GM18519 (cell line): Measurements from ENCODE around the gene HNRNPU.

Experiments
- ATAC-seq: cut with Tn5 transposase; IDR thresholded peaks from one replicate; pipeline ENCODE4 v1.9.1; 2021; ENCODE audit warnings: mild to moderate bottlenecking, moderate library complexity; ENCODE audit not compliant: unreplicated experiment, low FRiP score

Gene HNRNPU

GRCh38 chr1:244863491-244864252 lies 671 bp downstream of the HNRNPU start:
- no peak for ATAC-seq

GRCh38 chr1:244862699-244863490 lies 1.4 kb downstream of the HNRNPU start:
- ATAC-seq, result peak; percentile 48

- ATAC-seq, result no peak
Observed at GRCh38 chr1:244862354-244862698, 2.0 kb downstream of the HNRNPU start.

- ATAC-seq, result no peak
Observed at GRCh38 chr1:244861683-244862082, 2.7 kb downstream of the HNRNPU start.

GRCh38 chr1:244860914-244861610 lies 3.3 kb downstream of the HNRNPU start:
- no peak for ATAC-seq

GRCh38 chr1:244860078-244860477 lies 4.3 kb downstream of the HNRNPU start:
- ATAC-seq, result no peak

GRCh38 chr1:244858357-244858756 lies 6.0 kb downstream of the HNRNPU start:
- ATAC-seq, result no peak

GRCh38 chr1:244857761-244858160 lies 6.6 kb downstream of the HNRNPU start:
- ATAC-seq, result no peak

- ATAC-seq, result no peak
Observed at GRCh38 chr1:244854865-244855578, 9.3 kb downstream of the HNRNPU start.

- no peak for ATAC-seq
Observed at GRCh38 chr1:244854166-244854565, 10.2 kb downstream of the HNRNPU start.

GRCh38 chr1:244852694-244853093 lies 11.6 kb downstream of the HNRNPU start:
- ATAC-seq, result no peak

GRCh38 chr1:244851546-244852231 lies 12.7 kb downstream of the HNRNPU start:
- ATAC-seq, result no peak

GRCh38 chr1:244850896-244851295 lies 13.4 kb downstream of the HNRNPU start:
- ATAC-seq, result no peak

- ATAC-seq, result no peak
Observed at GRCh38 chr1:244850099-244850852, 14.1 kb downstream of the HNRNPU start.

- no peak for ATAC-seq
Observed at GRCh38 chr1:244849189-244849866, 15.0 kb downstream of the HNRNPU start.

- ATAC-seq, result no peak
Observed at GRCh38 chr1:244846653-244847052, 17.7 kb downstream of the HNRNPU start.

- ATAC-seq, result no peak
Observed at GRCh38 chr1:244844155-244845121, 19.9 kb downstream of the HNRNPU start.
